NCI-H524 treated with DMSO at 0.1 percent for 48 hours (cell line): ENCODE data around the gene STYK1.
"Not testable (repeated sequence)": the region's sequence is repeated elsewhere in the genome, so short reads cannot be mapped to it uniquely, and the experiment has no call there.

Source experiments
- DNase-seq: peaks from one replicate; lab custom pipeline; 2025; lab: John Stamatoyannopoulos, UW

Gene STYK1

DNA sequence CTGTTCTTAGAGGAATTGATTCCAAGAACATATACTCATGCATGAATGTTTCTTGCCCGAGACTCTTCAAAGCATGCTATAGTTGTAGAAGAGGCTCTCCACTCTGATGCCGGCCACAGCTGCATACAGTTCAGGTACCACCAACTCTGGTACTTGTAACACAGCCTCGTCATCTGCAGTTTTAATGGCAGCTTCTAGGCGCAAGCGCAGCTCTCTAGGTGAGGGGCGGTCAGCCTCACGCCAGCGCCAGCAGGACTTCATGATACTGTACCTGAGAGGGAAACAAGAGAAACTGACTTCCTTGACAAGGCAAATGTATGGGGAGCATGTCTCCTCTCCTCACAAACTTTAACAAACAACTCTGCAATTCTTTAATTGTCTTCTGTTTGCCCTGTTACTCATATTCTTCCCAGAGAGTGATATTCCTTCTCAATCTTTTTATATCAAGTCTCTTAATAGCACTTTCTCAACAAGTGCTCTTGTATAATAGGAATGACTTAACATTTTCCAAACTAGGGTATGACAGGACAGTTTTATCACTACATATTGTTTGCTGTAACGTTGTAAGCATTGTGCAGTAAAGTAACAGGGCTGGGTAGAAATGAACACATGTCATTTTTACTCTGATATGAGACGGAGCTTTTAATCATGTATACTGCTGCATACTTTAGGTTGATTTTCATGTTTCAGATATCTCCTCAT lies 53.6 kb downstream of the STYK1 start:
- no peak for DNase-seq

DNA sequence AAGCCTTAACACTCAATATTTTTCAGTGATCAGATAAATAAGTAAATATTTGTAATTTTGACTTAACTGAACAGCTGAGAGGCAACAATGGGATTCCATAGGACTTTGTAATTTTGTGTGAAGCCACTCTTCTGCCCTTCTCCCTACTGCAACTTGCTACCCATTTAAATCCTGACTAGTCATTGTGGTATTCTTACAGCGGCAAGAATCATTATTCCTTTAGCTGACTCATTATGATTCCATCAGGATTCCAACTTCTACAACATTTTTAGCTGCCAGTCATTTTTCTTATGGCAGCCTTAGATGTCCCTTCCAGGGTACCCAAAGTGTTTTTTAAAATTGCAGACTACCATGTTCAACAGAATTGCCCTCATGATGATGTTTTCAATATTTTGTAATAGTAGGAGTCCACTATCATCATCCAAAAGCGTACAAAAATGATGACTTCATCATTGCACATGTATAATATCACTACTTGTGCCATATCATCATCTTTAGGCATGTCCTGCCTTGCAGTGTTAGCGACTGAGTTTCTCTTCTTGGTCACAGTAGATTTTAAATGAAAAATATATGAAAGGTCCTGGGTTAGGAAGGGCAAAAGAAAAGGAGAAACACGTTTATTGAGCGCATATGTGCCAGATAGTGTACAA lies 55.4 kb downstream of the STYK1 start:
- no peak for DNase-seq

DNA sequence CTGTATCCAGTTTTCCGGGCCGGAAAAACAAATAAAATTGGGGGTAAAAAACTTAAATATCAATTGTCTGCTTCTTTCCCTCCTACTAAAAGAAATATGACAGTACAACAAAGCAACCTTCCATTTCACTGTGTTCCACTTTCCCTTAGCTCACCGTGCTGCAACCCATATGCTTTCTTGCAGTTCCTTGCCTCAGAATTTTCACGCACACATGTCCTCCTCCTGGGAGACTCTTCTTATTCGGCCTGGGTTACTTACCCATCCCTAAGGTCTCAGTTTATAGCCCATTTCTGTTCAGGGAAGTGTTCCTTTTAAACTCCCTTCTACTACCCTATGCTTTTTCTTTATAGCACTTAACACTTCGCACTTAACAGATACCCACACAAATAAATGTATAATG lies 56.0 kb downstream of the STYK1 start:
- DNase-seq: no peak

DNA sequence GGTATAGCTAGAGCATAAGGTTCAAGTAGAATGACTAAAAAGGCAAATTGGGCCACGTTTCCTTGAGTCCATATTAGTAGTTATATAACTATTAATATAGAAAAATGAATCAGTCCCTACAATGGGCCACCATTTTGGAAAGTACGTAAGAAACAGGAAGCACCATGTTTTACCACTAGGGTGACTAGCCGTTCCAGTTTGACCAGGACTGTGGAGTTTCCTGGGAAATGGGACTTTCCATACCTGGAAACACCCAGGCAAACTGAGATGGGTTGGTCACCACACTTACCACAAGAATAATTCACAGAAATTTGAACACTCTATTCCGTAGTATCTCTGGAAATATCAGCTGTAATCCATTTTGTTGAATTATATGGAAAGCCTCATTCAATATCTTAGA lies 58.3 kb downstream of the STYK1 start:
- no peak for DNase-seq

DNA sequence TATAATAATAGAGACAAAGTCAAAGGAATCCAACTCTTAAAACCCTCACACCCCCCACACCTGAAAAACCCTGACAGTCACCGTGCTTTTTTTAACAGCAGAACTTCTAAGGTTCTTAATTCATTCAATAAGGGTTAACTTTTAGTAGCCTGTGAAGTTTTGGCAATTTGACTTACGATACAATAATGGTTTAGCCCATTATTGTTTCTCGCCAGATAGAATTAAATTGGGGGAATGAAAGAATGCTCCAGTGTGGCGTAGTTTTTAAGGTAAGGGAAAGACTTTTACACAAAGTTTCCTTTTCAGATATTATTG lies 59.8 kb downstream of the STYK1 start:
- DNase-seq: no peak

DNA sequence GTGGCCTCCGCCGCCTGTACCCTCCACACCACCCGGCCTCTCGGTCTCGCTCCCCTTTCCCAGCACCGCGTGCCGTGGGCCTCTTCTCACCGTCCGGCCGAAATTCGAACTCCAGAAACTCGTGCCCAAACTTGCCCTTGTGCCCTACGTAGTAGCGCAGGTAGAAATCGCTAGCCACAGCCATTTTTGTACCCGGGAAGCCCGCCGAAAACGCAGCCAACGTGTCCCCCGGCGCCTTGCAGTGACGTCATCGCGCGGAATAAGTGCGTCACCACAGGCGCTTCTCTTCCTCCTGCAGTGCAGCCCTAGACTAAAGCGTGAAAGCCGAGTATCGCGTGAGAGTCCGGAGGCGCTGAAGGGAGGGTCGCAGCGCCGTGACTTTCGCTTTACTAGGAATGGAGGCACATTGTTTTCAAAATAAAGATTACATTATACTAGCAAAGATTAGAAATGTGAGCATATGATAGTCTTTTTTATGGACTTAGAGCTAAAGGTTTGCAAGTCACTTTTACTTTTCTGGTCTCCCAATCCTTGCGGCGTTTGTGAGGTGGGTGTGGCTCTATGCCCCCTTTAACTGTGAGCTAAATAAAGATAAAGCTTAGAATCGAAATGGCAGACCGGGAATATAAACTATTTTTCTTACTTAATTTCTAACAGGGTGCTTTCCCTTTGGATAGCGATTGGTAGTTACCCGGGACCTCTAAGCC lies 60.4 kb downstream of the STYK1 start, which contains the start of gene MAGOHB:
Gene MAGOHB (minus strand): TSS at position 261 of the 707 bp plus-strand sequence. CDS start 77 bp downstream, at position 184.
- peak; percentile 69 for DNase-seq

DNA sequence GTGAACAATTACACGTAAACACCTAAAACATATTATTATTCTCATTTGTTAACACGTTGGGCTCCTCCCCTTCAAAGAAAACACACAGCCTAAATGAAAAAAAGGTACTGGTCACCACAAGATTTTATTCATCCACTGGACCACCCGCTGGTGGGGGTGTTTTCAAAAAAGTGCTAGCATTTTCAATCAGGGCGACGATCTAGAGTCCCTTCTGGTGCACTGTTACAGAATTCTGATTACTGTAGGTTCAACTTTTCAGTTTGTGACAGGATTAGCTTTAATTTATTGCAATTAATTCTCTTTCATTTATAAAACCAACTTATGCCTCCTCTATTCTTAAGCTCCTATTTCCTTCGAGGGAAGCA lies 60.9 kb downstream of the STYK1 start:
- no peak for DNase-seq

DNA sequence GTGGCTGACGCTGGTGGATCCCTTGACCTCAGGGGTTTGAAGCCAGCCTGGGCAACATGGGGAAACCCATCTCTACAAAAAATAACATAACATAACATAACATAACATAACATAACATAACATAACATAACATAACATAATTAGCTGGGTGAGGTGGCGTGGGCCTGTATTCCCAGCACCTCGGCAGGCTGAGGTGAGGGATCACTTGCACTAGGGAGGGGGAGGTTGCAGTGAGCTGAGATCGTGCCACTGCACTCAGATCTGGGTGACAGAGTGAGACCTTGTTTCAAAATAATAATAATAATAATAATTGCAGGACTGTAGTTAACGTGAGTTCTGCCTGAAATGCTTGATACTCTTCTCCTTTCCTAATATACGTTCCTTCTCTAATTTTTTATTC lies 61.7 kb downstream of the STYK1 start:
- no peak for DNase-seq

DNA sequence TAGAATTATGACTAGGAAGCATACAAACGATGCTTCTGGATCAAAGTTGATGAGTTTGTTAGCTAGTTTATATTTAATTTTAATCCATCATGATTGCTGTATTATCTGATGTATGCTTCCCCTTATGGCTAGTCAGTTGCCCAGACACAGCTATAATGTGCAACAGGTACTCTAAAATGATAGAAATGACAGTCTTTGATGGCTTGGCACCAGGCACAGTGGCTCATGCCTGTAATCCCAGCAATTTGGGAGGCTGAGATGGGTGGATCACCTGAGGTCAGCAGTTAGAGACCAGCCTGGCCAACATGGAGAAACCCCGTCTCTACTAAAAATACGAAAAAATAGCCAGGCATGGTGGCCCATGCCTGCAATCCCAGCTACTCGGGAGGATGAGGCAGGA lies 62.6 kb downstream of the STYK1 start:
- not testable (repeated sequence) for DNase-seq

DNA sequence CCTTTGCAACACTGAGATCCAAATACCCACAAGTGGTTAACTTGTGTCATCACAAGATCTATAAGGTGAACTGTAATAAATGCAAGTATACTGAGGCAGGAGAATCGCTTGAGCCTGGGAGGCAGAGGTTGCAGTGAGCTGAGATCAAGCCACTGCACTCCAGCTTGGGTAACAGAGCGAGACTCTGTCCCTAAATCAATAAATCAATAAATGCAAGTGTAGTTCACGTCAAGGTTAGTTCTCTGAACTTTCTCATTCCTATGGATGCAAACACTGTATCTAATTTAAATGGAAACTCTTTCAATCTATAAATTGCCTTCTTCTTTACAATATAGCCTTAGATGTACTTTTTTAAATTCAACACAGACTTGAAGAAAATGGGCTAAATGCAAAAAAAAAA lies 63.7 kb downstream of the STYK1 start:
- DNase-seq: no peak

DNA sequence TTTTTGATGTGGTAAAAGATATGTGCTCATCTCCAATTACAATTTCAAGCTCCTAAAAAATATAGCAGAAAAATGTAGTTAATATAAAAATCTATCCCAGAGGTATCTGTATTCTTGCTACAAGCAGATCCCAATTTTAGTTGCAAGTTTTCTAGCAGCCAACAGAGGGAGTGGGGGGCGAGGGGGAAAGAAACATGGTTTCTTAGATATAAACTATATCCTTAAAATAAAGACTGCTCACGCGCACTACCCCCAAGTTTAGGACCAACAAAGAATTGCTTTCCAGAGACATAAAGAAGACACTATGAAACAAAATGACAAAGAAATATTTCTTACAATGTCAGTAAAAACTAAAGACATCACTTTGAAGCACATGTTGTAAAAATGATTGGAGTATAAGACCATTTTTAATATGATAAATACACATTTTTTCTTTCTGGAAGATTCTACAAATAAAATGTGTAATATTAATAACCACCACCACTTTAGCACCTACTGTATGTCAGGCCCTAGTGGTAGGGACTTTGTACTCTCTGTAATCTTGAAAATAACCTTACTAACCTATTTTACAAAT lies 65.9 kb downstream of the STYK1 start:
- DNase-seq: no peak

DNA sequence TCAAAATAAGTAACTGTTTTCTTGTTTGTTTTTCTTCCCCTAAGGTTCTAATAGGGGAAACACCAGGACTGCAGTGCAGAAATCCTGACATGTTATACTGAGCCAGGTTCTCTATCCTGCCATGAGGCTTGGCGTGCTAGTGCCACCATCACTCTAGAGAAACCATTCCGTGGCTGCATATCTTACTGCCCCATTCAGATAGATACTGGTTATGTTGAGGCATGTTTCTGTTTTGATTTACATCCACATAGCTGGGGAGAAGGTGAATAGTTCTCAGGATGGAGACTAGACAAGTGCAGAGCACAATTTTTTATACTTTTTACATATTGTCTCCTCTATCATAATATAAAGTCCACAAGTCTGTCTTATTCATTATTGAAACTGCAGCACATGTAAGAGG lies 72.0 kb downstream of the STYK1 start:
- no peak for DNase-seq

DNA sequence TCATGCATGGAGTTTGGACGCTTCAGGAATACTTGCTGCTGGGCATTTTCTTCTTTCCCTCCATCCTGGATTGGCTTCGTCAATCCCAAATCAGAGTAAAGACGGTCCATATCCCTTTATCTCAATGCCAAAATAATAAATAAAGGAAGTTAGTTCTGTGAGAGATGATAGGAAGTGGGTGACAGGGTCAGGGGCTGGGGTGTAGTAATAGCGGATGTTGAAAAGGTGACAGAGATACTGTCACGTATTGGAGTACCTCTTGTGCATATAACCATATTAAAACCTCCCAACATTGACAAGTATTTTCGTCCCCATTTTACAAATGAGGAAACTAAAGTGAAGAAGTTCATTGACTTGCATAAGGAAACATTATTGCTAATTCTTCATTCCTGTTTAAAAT lies 72.9 kb downstream of the STYK1 start:
- no peak for DNase-seq

DNA sequence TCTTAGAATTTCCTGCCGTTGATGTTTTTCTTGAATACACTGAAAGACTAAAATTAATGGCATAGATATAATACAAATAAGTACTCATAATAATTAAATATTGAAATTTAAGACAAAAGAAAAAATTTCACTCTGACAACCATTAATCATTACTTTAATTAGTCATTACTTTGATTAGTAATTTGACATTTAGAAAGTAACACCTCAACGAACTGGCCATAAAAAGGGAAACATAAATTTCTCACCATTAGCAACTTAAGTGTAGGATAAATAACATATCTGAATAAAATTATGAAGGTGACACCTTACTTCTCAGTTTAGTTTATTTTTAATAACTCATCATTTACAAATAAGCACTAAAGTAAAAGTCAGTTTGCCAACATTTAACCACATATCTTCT lies 78.0 kb downstream of the STYK1 start:
- no peak for DNase-seq

DNA sequence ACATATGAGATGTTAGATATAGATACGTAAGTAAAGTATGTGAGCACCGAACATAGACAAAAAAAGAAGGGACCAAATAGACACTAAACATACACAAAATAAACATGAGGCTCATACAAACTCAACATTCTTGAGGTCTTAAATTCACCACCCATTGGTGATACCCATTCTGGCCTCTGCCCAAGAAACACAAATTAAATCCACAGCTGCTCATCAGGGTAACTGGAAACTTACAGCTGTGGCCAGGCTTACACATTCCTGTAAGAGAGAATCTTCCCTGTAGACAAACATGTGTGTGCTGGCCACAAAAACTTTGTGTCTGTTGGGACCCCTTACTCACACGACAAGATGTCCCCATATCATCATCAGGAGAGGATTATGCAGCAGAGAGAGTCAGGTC lies 82.9 kb downstream of the STYK1 start:
- DNase-seq: no peak

DNA sequence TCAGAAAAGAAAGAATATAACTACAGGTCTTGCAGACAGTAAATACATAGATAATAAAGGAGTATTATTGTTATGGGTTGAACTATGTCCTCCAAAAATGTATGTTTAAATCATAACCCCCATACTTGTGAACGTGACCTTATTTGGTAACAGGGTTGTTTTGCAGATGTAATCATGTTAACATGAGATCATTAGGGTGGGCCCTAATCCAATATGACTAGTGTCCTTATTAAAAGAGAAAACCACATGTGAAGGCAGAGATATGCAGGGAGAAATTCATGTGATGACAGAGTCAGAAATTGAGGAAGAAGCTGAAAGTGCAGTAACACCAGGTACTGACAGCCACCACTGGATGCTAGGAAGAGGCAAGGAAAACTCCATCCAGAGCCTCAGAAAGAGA lies 89.4 kb downstream of the STYK1 start:
- DNase-seq: no peak

DNA sequence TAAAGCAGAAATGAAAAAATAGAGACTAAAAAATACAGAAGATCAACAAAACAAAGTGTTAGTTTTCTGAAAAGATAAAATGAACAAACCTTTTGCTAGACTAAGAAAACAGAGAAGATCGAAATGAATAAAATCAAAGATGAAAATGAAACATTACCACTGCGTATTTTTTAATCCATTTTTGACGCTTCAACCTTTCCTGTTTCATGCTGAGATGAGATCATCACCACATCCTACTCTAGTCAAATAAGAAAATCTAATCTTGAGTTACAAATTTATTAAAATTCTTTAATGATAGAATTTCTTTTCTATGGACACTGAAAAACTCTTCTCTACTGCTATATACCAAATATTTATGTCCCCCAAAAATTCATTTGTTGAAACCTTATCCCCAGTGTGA lies 91.1 kb downstream of the STYK1 start:
- DNase-seq: no peak

DNA sequence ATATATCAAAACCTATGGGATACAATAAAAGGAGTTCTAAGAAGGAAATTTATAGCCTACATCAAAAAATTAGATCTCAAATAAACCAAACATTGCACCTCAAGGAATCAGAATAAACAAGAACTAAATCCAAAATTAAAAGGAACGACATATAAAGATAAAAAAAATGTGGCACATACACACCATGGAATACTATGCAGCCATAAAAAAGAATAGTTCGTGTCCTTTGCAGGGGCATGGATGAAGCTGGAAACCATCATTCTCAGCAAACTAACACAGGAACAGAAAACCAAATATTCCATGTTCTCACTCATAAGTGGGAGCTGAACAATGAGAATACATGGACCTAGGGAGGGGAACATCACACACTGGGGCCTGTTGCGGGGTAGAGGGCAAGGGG lies 91.7 kb downstream of the STYK1 start:
- DNase-seq: not testable (repeated sequence)

DNA sequence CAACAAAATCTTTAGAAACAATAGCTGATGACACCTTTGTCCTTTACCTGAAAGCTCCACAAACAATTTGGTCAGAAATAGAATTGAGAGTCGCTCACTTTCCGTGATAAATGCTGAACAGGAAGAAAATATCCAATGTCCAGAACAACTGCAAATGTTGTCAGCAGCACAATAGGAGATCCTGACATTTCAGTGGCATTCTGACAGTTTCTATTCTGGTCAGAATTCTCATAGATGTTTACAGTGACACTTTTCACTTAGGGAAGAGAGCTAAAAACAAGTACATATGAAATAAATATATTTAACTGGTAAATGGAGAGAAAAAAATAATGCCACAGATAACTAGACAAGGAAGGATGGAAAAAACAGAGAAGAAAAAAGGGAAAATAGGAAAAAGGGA lies 99.5 kb downstream of the STYK1 start:
- no peak for DNase-seq

DNA sequence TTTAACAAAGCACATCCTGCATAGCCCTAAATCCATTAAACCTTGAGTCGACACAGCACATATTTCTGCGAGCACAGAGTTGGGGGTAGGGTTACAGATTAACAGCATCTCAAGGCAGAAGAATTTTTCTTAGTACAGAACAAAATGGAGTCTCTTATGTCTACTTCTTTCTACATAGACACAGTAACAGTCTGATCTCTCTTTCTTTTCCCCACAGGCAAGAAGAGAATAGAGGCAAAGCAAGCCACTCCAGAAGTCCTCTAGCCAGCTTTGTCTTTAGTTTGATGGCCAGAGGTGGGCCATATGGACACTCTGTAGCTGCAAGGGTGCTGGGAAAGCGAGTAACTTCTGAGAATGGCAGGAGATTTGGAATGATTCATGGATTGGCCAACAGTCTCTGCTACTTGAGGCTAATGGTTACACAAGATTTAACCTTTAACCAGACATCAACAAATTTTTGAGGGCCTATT lies 101.8 kb downstream of the STYK1 start:
- peak; percentile 39 for DNase-seq

DNA sequence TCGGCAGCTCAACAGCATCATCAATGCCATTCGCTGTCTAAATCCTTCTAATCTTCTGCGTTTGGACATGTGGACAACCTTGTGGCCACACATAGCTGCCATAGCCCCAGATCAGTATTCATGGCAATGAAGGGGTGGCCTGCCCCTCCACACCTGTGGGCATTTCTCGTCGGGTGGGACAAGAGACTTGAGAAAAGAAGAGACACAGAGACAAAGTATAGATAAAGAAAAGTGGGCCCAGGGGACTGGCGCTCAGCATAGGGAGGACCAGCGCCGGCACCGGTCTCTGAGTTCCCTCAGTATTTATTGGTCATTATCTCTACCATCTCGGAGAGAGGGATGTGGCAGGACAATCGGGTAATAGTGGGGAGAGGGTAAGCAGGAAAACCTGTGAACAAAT lies 102.7 kb downstream of the STYK1 start:
- DNase-seq: no peak
